ENCODE results near the gene ANO10. TPM values are rescaled to one million over a fixed set of nuclear protein-coding genes. Genes with fewer than 3 reads are reported as not detected.

Gene ANO10
- total RNA-seq, 1 donor from 2014 or later = 32.8 TPM

DNA sequence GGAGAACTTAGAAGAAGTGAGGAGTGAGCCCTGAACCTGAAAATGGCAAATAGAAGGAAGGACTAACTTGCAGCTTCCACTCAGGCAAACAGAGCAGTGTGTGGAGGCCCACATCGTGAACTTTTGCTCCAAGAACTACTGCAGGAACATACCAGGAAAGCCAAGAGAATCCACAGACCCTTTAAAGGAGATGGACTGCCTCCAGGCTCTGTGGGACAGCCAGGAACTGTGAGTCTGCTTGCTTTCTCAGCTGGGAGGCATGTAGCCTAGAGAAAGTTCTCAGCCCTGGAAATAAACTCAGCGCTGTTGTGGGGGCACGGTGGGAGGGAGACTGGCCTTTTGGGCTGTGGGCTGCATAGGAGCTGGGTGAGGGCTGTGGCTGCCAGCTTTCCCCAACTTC, 242.5 kb downstream of the ANO10 start:
- peaks cover 16% of the 10 kb centered on the region for H3K9me3 Mint-ChIP-seq (ENCODE audit: unreplicated experiment)
- no peaks in the 10 kb centered on the region for H3K27me3 Mint-ChIP-seq (ENCODE audit: unreplicated experiment)
- H3K4me3 Mint-ChIP-seq (ENCODE audit: unreplicated experiment) = no peak overlapping the region
- peak overlapping the region; percentile 64 for H3K27ac Mint-ChIP-seq (ENCODE audit: unreplicated experiment)
- TF ChIP-seq, protein P1, sequence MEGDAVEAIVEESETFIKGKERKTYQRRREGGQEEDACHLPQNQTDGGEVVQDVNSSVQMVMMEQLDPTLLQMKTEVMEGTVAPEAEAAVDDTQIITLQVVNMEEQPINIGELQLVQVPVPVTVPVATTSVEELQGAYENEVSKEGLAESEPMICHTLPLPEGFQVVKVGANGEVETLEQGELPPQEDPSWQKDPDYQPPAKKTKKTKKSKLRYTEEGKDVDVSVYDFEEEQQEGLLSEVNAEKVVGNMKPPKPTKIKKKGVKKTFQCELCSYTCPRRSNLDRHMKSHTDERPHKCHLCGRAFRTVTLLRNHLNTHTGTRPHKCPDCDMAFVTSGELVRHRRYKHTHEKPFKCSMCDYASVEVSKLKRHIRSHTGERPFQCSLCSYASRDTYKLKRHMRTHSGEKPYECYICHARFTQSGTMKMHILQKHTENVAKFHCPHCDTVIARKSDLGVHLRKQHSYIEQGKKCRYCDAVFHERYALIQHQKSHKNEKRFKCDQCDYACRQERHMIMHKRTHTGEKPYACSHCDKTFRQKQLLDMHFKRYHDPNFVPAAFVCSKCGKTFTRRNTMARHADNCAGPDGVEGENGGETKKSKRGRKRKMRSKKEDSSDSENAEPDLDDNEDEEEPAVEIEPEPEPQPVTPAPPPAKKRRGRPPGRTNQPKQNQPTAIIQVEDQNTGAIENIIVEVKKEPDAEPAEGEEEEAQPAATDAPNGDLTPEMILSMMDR (IDR thresholded peaks at IDR 0.05) = no peak
- DNase-seq (ENCODE audit: extremely low spot score, unreplicated experiment) = peak; percentile 70
- H3K36me3 Mint-ChIP-seq (ENCODE audit: unreplicated experiment) = no peaks in the 10 kb centered on the region
- H3K4me1 Mint-ChIP-seq (ENCODE audit: unreplicated experiment) = peaks cover 25% of the 10 kb centered on the region

DNA sequence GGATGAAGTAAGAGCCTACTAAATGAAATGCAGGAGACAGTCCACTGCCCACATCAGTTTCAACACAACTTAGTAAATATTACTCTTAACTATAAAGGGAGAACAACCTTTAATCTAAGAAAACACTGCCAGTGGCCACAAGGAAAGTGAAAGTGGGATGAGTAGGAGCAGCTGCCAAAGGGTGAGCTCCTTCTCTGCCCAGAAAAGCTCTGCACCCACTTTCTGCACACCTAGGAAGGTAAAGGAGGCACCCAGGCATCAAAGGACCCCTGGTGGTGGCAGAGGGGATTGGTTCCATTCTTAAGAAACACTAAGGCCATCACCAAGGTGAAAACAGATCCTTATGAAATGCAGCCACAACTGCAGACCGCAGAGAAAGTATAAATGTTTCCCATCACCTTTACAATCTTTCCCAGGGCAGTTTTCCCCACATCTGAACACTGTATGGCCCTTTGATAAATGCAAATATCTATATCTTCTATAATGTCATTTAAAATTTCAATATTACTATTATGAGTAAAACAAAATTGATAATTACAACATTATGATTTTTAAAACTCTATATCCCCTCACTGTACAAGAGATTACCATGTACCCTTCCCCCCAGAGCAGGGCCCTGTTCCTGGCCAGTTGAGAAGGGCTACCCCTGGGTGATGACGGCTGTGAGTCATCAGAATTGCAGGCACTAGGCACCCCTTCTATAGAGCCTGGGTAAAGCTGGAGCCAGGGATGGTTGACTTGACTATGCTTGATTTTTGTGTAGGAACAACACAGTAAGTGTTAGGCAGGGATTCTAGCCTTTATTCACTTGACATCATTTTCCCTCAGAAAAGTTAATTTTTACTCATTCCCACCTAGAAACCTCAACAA, 243.5 kb downstream of the ANO10 start:
- no peaks in the 10 kb centered on the region for H3K27me3 Mint-ChIP-seq (ENCODE audit: unreplicated experiment)
- H3K36me3 Mint-ChIP-seq (ENCODE audit: unreplicated experiment) = no peaks in the 10 kb centered on the region
- peaks cover 25% of the 10 kb centered on the region for H3K4me1 Mint-ChIP-seq (ENCODE audit: unreplicated experiment)
- peak; percentile 36 for DNase-seq (ENCODE audit: extremely low spot score, unreplicated experiment)
- TF ChIP-seq, protein P1 (IDR thresholded peaks at IDR 0.05) = peak; percentile 56
- H3K9me3 Mint-ChIP-seq (ENCODE audit: unreplicated experiment) = peaks cover 12% of the 10 kb centered on the region
- H3K27ac Mint-ChIP-seq (ENCODE audit: unreplicated experiment) = peak overlapping the region; percentile 9
- no peak overlapping the region for H3K4me3 Mint-ChIP-seq (ENCODE audit: unreplicated experiment)

DNA sequence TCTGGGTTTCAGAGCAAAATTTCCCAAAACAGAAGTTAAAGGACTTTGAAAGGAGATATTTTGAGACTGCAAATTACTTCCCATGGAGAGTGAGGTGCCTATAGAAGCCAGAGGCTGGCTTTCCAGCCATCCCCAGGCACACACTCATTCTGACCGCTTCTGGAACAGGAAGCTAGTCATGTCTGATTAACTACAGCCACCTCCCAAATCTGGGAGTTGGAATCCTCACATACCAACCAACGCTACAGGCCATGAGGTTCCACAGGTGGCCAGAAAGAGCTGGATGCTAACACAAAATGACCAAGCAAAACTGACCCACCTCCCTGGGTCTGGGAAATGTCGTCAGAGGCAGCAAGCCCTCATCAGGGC, 248.3 kb downstream of the ANO10 start:
- DNase-seq (ENCODE audit: extremely low spot score, unreplicated experiment) = no peak
- no peaks in the 10 kb centered on the region for H3K9me3 Mint-ChIP-seq (ENCODE audit: unreplicated experiment)
- peaks cover 8% of the 10 kb centered on the region for H3K4me1 Mint-ChIP-seq (ENCODE audit: unreplicated experiment)
- H3K27me3 Mint-ChIP-seq (ENCODE audit: unreplicated experiment) = no peaks in the 10 kb centered on the region
- no peaks in the 10 kb centered on the region for H3K36me3 Mint-ChIP-seq (ENCODE audit: unreplicated experiment)
- TF ChIP-seq, protein P1 (IDR thresholded peaks at IDR 0.05) = no peak
- H3K4me3 Mint-ChIP-seq (ENCODE audit: unreplicated experiment) = no peak overlapping the region
- H3K27ac Mint-ChIP-seq (ENCODE audit: unreplicated experiment) = no peak overlapping the region

DNA sequence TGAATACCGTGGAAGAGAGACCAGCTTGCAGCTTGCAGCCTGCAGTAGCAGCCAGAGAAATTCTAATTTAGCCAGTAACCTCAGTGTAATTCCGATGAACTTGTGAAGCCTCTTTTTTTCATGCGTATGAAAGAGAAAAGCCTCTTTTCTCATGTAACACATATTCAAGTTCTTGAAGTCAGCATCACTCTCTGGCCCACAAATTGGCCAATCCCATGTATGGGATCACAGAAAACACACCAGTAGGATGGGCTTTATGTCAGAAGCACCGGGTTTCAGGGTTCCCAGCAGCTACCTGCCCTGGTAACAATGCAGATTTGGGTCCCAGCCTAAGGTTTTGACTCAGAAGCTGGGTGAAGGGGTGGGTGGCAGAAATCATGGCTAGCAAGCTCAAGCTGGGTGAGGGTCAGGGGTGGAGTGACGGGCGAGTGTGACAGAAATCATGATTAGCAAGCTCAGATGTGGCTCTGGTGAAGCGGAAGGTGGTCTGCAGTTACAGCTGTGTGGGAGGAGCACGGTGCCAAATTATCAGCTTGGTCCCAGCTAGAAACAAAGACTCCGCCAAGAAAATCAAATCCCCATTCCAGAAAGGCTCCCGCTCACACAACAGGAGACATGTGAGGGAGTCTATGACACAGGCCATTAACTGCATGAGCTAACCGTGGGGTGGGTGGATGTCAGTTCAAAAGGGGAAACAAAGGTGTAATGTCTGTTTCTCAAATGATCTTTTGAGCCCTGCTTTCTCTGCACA, 248.8 kb downstream of the ANO10 start:
- no peaks in the 10 kb centered on the region for H3K9me3 Mint-ChIP-seq (ENCODE audit: unreplicated experiment)
- TF ChIP-seq, protein P1 (IDR thresholded peaks at IDR 0.05) = no peak
- H3K36me3 Mint-ChIP-seq (ENCODE audit: unreplicated experiment) = no peaks in the 10 kb centered on the region
- no peak overlapping the region for H3K4me3 Mint-ChIP-seq (ENCODE audit: unreplicated experiment)
- DNase-seq (ENCODE audit: extremely low spot score, unreplicated experiment) = no peak
- H3K27me3 Mint-ChIP-seq (ENCODE audit: unreplicated experiment) = no peaks in the 10 kb centered on the region
- no peak overlapping the region for H3K27ac Mint-ChIP-seq (ENCODE audit: unreplicated experiment)
- peaks cover 5% of the 10 kb centered on the region for H3K4me1 Mint-ChIP-seq (ENCODE audit: unreplicated experiment)
